ENCODE data around the gene NEAT1. TPM values are rescaled to one million over a fixed set of nuclear protein-coding genes. Genes with fewer than 3 reads are reported as not detected.

NEAT1 gene
- total RNA-seq, 1 donor from 2014 or later, result 28.7 TPM

GRCh38 chr11:65420979-65421793, 1.4 kb upstream of the NEAT1 start:
- Histone ChIP-seq H3K27me3 (ENCODE audit: control insufficient read depth, insufficient read depth, low read length) (no peaks in the 10 kb centered on the region), H3K36me3 (ENCODE audit: control insufficient read depth, insufficient read depth, low read length) (no peaks in the 10 kb centered on the region), H3K4me3 (ENCODE audit: low read depth, low read length) (peak overlapping the region; percentile 94)
- TF ChIP-seq CTCF (IDR thresholded peaks at IDR 0.05; ENCODE audit: insufficient read depth, low read length, poor library complexity, severe bottlenecking), result no peak
- peak; percentile 97 for DNase-seq (ENCODE audit: low read depth)

- DNase-seq (ENCODE audit: low read depth), result peak; percentile 70
- no peaks in the 10 kb centered on the region for H3K36me3 ChIP-seq (ENCODE audit: control insufficient read depth, insufficient read depth, low read length)
Measured at GRCh38 chr11:65421794-65422632, 585 bp upstream of the NEAT1 start.

GRCh38 chr11:65423516-65424204, 1.1 kb downstream of the NEAT1 start:
- TF ChIP-seq CTCF (IDR thresholded peaks at IDR 0.05; ENCODE audit: insufficient read depth, low read length, poor library complexity, severe bottlenecking), result no peak
- Histone ChIP-seq H3K36me3 (ENCODE audit: control insufficient read depth, insufficient read depth, low read length) (peaks cover 5% of the 10 kb centered on the region), H3K4me3 (ENCODE audit: low read depth, low read length) (peak overlapping the region; percentile 94), H3K27me3 (ENCODE audit: control insufficient read depth, insufficient read depth, low read length) (no peaks in the 10 kb centered on the region)
- DNase-seq (ENCODE audit: low read depth), result no peak

More at GRCh38 chr11:65421794-65422632, 585 bp upstream of the NEAT1 start:
- Histone ChIP-seq H3K4me3 (ENCODE audit: low read depth, low read length) (peak overlapping the region; percentile 94), H3K27me3 (ENCODE audit: control insufficient read depth, insufficient read depth, low read length) (no peaks in the 10 kb centered on the region)
- TF ChIP-seq CTCF (IDR thresholded peaks at IDR 0.05; ENCODE audit: insufficient read depth, low read length, poor library complexity, severe bottlenecking), result no peak

- no peak for TF ChIP-seq CTCF (IDR thresholded peaks at IDR 0.05; ENCODE audit: insufficient read depth, low read length, poor library complexity, severe bottlenecking)
- no peak for DNase-seq (ENCODE audit: low read depth)
- Histone ChIP-seq H3K36me3 (ENCODE audit: control insufficient read depth, insufficient read depth, low read length) (peaks cover 5% of the 10 kb centered on the region), H3K27me3 (ENCODE audit: control insufficient read depth, insufficient read depth, low read length) (no peaks in the 10 kb centered on the region), H3K4me3 (ENCODE audit: low read depth, low read length) (peak overlapping the region; percentile 94)
Measured at GRCh38 chr11:65424205-65425104, 1.9 kb downstream of the NEAT1 start.
